HG03457 (cell line): ENCODE data around the gene MTHFSD.

Source experiments
- ATAC-seq: cut with Tn5 transposase; IDR thresholded peaks from one replicate; pipeline ENCODE4 v1.9.1; 2021; ENCODE audit warnings: moderate number of reproducible peaks; ENCODE audit not compliant: unreplicated experiment

Gene MTHFSD

GRCh38 chr16:86515777-86516622, 39.0 kb downstream of the MTHFSD start:
- no peak for ATAC-seq

GRCh38 chr16:86515413-86515776, 39.6 kb downstream of the MTHFSD start:
- ATAC-seq = no peak

- no peak for ATAC-seq
Observed at GRCh38 chr16:86514481-86515376, 40.3 kb downstream of the MTHFSD start.

DNA sequence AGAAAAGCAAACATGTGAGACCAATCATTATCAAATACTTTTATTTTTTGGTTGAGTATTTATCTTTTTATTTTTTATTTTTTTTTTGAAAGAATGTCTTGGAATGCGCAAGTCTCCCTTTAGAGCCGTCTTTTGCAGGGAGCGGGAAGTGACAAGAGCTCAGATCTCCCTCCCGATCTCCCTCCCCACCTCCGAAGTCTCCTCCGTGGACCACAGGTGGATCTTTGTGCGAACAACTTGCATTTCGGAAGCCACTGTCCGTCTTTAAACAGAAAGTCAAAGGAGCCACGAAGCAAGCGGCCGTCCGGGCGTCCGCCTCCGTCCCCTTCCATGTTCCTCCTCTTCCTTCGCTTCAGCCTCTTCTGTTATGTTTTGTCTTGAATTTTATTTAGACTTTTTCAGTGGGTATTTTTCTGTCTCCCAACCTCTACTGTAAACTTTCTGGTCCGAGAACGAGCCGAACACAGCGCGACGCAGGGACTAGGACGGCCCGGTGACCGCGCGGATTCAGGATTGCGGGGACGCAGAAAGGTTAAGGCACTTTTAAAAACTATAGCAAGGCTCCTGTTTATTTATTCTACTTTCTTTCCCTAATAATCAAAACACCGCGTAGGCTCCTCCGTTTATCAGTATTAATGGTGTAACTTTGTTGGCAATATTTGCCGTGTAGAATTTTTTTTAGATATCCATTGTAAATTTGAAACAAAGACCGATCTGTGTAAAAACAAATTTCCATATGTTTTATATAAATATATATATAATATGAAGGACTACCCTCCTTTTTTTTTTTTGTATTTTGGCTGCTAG, 41.4 kb downstream of the MTHFSD start:
- no peak for ATAC-seq

DNA sequence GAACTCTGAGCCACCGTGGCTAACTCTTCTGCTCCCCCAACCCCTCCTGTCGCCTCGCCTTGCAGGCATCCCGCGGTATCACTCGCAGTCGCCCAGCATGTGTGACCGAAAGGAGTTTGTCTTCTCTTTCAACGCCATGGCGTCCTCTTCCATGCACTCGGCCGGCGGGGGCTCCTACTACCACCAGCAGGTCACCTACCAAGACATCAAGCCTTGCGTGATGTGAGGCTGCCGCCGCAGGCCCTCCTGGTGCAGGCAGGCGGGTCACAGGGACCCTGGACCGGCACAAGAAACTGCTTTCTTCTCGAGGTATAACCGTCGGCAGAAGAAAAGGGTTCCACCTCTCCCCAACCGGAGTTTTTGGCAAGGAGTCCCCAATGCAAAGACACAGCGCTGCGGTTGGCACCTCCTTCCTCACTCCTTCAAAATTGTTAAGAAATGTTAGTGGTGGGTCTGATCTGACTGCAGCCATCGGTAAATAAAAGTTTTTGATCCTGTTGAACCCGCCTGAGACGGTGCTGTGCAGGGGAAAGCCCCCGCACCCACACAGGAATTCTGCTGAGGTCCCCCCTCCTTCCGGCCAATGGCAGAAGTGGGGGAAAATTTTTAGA, 42.1 kb downstream of the MTHFSD start:
- ATAC-seq = no peak

DNA sequence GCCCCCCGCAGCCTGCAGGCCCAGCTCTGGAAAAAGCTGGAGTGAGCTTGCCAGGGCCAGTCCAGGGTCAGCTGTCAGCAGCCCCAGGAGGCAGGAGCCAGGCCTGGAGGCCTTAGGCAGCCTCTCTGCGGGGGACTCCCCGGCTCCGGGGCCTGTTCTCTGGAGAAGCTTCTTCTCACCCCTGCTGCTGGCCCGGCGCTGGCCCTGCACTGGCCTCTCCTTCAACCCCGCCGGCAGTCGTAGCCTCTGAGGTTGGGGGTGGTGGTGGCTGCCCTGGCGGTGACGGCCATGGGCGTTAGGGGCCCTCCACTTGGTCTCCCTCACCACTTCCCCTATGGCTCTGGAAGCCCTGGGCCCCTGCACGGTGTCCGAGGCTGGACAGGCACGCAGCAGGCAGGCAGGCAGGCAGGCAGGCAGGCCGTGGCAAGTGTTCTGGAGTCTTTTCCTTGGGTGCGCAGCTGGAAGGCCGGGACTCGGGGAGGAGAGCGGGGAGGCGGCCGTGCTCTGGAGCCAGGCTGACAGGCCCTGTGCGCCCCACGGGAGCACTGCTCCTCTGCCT, 42.7 kb downstream of the MTHFSD start:
- ATAC-seq = no peak

- ATAC-seq = no peak
Observed at GRCh38 chr16:86511317-86512161, 43.5 kb downstream of the MTHFSD start.

GRCh38 chr16:86510465-86511261, 44.4 kb downstream of the MTHFSD start, which contains the start of gene FOXF1:
TSS of gene FOXF1 (plus strand) at chr16:86510527. CDS start at chr16:86510570, 43 bp downstream.
- ATAC-seq = no peak

DNA sequence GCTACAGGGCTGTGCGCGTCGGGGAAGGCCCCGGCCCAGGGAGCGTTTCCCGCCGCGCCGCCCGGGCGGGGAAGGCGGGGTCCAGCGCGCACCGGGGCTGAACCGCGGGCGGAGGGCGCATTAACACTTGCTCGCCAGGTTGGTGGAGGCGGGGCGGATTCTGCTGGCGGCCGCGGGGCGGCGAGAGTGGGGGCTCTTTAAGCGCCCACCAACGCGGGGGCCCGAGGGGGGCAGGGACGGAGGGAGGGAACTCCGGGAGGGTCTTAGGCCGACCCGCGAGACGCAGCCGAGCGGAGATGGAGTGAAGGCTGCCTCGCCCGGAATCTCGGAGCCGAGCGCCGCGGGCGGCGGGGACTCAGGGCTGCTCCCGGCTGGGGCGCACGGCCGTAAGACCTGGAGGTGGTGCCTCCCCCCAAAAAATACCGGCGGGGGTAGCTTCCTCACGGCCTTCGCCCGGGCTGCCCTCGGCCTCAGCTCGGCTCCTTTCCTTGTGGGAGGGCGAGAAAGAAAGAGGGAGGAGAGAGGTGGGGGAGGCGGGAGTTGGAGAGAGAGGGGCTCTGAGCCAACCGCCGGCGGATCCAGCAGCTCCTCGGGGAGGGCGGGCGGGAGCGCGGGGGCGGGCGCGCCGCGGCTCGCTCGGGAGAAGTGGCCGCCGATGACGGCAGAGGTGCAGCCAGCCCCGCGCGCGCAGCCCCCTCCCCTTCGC, 45.1 kb downstream of the MTHFSD start:
- no peak for ATAC-seq

DNA sequence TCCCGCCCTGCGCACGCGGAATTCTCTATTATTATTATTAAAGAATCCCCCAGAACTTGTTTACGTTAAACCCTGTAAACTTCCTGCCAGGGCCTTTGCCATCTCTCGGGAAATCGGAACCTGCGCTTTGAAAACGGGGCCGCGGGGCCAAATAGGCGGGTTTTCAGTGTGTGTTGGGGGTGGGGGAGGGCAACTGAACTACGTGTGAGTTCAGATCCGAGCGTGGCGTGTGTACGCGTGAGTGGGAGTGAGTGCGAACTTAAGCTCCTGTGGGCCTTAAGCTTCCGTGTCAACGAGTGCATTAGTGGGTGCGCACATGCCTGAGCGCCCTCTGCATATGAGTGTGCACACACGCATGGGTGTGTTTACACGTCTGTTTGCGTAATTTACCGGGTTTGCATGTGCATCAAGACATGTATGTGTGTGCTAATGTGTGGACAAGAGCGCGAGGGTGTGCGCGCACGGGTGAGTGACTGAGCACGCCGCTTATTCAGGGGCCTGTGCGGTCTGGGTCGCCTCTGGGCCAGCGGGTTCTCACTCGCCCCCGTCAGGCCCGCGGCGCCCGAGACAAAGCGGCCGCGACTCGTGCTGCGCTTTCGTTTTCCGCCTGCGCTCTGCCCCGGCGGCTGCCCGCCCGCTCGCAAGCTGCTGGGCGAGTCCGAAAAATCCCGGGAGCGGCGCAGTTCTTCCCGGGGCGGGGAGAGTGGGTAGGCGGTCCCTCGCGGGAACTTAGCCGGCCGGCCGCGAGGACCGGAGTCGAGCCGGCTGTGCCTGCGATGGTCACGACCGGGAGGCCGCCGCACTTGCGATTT, 45.9 kb downstream of the MTHFSD start:
- no peak for ATAC-seq

DNA sequence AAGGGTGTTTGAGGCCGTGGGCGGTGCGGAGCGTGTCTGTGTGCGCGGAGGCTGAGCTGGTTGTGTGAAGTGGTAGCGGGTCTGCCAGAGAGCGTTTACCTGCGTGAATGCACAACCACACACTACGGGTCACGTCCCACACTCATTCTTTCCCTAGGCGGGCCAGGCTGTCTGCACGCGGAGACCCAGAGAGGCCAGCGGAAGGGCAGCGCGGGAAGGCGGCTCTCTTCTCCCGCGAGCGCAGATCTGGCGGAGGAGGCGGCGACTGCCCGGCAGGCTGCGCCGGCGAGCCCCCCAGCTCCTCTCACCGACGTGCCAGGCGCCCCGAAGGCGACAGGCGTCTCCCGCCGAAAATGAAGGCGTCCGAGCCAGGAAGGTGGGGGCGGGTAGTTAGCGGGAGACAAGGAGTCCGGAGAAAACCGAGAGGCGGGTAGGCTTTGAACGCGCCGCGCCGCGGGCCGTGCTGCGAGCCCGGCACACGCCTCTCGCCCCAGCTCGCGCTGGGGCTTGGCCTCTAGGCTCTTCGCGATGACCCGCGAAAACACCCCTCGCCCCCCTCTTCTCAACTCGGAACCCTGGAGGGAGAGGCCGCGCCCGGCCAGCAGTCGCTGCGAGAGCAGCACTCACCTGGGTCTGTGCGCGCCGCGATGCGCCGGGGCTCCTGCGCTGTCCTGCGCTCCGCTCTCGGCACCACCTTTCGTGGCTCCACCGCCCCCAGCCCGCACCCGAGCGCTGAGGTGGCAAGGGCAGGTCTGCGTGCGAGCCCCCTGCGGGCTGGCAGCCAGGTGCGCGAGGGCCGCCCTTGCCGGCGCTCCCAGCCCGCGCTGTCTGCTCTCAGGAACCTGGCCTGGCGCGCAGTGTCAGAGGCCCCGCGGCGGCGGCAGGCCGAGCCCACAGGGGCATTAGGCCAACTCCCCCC, 46.7 kb downstream of the MTHFSD start:
- no peak for ATAC-seq

GRCh38 chr16:86507173-86508027, 47.6 kb downstream of the MTHFSD start:
- ATAC-seq = no peak

DNA sequence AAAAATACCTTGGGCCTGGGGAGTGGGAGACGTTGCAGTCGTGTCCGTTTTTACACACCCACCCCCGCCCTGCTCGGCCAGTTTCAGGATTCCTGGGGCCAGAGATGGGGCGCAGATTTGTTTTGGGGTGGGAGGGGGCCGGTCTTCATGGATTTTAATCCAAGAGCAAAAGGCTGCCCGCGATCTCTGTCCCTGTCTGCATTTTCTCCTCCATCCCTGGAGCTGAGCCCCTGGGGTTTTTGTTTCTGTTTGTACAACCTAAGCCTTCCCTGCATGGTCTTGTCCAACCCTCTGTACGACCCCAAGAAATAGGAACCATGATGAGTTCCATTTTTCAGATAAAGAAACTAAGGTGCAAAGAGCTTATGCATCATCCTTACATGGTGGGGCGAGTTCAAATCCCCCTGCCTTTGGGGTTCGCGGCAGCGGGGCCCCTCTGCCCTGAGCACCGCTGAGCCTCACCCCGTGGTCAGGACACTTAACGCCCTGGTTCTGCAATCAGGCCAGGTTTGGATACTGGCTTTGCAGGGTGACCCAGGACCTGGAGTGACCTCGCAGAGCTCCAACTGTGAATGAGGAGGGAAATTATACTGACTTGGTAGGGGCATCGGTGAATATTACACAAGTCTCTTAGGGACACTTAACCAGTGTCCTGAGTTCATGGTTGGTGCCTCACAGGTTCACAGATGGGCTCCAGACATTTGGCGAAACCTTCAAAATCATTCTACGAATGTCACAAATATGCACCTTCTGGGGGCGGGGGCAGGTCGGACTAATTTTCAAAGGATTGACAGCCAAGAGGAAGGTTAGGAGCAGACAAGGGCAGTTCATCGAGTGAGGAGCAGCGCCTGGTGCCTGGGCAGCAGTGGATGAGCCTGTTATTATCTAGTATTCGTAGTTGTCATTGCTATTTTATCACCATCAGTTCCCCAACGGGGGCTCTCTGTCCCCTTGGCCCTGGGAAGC, 48.9 kb downstream of the MTHFSD start:
- ATAC-seq = no peak
